Common myeloid progenitor, CD34-positive (primary cell): ENCODE results near the gene STRIP2.

Source experiments
- CTCF ChIA-PET: fragments of 350-600 bp; sonication (Branson Sonifier 250); formaldehyde crosslinking; loops from one replicate; lab custom pipeline; 2021; ENCODE audit warnings: antibody characterized with exemption; lab: Charles Lee
- POLR2A ChIA-PET: fragments of 350-600 bp; sonication (Branson Sonifier 250); formaldehyde crosslinking; loops from one replicate; lab custom pipeline; 2021; ENCODE audit warnings: antibody characterized with exemption; lab: Charles Lee
- DNase-seq, 3 donors: peaks; one replicate each; pipeline versions ENCODE4 v3.0.0 to v3.0.0-alpha.2; 2013
- H3K27ac ChIP-seq, 2 experiments: 1 replicate in 1 of 2; 2 replicates in 1 of 2; pipeline ENCODE4 v1.7.0; 2013; ENCODE audit warnings: inconsistent platforms in 2 of 2, low read length in 2 of 2, mild to moderate bottlenecking in 2 of 2, low read depth in 1 of 2, moderate library complexity in 1 of 2; ENCODE audit not compliant: severe bottlenecking in 2 of 2, insufficient read depth in 1 of 2, poor library complexity in 1 of 2
- H3K27me3 ChIP-seq, 5 experiments: replicated peaks in 2 of 5; 1 replicate in 3 of 5; 2 replicates in 2 of 5; pipeline versions ENCODE4 v1.6.1 to v1.7.0; 2013; ENCODE audit warnings: low read length in 4 of 5, mild to moderate bottlenecking in 2 of 5, moderate library complexity in 2 of 5, inconsistent platforms in 1 of 5; ENCODE audit not compliant: insufficient read depth in 5 of 5, control insufficient read depth in 4 of 5
- H3K36me3 ChIP-seq, 4 experiments: 1 replicate in 2 of 4; 2 replicates in 2 of 4; pipeline versions ENCODE4 v1.6.1 to v1.7.0; 2013; ENCODE audit warnings: low read length in 3 of 4, control low read depth in 1 of 4, mild to moderate bottlenecking in 1 of 4; ENCODE audit not compliant: control insufficient read depth in 4 of 4, insufficient read depth in 4 of 4
- H3K4me1 ChIP-seq, 4 experiments: 1 replicate in 3 of 4; 2 replicates in 1 of 4; pipeline versions ENCODE4 v1.6.1 to v1.7.1; 2013; ENCODE audit warnings: low read length in 3 of 4, mild to moderate bottlenecking in 3 of 4, control low read depth in 1 of 4, inconsistent platforms in 1 of 4, moderate library complexity in 1 of 4; ENCODE audit not compliant: control insufficient read depth in 4 of 4, insufficient read depth in 4 of 4; ENCODE audit errors: control extremely low read depth in 1 of 4
- H3K4me3 ChIP-seq, 7 experiments: 1 replicate in 4 of 7; 2 replicates in 3 of 7; pipeline versions ENCODE4 v1.5.1 to v1.7.0; 2013; ENCODE audit warnings: mild to moderate bottlenecking in 7 of 7, low read length in 6 of 7, moderate library complexity in 6 of 7, inconsistent platforms in 2 of 7, low read depth in 2 of 7, control low read depth in 1 of 7; ENCODE audit not compliant: insufficient read depth in 4 of 7, control insufficient read depth in 1 of 7; ENCODE audit errors: extremely low read depth in 1 of 7
- H3K9me3 ChIP-seq, 5 experiments: 1 replicate in 4 of 5; 2 replicates in 1 of 5; pipeline versions ENCODE4 v1.6.1 to v1.7.1; 2013; ENCODE audit warnings: low read length in 4 of 5, mild to moderate bottlenecking in 2 of 5, inconsistent platforms in 1 of 5, low read depth in 1 of 5, moderate library complexity in 1 of 5; ENCODE audit not compliant: control insufficient read depth in 4 of 5, insufficient read depth in 2 of 5; ENCODE audit errors: control extremely low read depth in 1 of 5
- WGBS: methylation state at CpG from one replicate; pipeline ENCODE4 v1.1.5; 2013; ENCODE audit not compliant: insufficient coverage; 5-methylcytosine and 5-hydroxymethylcytosine counted together

STRIP2 gene

GRCh38 chr7:129389829-129390228 is 44.4 kb upstream of the STRIP2 start:
- Histone ChIP-seq H3K4me1 (no peaks in the 10 kb centered on the region), H3K4me3 (no peak overlapping the region), H3K9me3 (no peaks in the 10 kb centered on the region), H3K27ac (no peak overlapping the region), H3K36me3 (peaks cover 0 to 8% (median 3%) of the 10 kb centered on the region in 4 experiments), H3K27me3 (no peaks in the 10 kb centered on the region)
- DNase-seq: no peak
- POLR2A ChIA-PET: no interaction called here
- CTCF ChIA-PET: interaction anchor here (0.8 to 4.4 kb wide), 8 partner anchors 9 to 82 kb away, joined by 3 to 35 read pairs (median 6); no protein-coding TSS in a partner anchor
- no CpG with 5 or more reads among the region's 1 CpG for WGBS

DNA sequence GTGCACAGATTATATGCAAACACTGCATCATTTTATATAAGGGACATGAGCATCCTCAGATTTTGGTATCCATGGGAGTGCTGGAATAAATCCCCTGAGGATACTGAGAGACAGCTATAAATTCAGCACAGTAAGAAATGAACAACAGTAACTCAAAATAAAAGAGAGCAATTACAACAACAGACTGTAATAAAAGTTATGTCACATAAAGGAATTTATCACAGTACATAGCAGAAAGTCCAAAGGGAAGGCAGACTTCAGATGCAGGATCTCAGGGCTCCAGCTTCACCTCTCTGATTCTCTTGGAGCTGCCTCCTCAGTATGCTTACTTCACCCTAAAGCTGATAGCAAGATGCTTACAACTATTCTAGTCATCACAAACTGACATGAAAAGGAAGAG is 43.9 kb upstream of the STRIP2 start:
- Histone ChIP-seq H3K4me1 (peaks cover 0 to 3% (median 0%) of the 10 kb centered on the region in 4 experiments), H3K9me3 (no peaks in the 10 kb centered on the region), H3K36me3 (peaks cover 2 to 8% (median 3%) of the 10 kb centered on the region in 4 experiments), H3K4me3 (no peak overlapping the region), H3K27ac (no peak overlapping the region), H3K27me3 (no peaks in the 10 kb centered on the region)
- no peak for DNase-seq
- CTCF ChIA-PET: interaction anchor here (1.1 to 4.4 kb wide), 6 partner anchors 10 to 81 kb away, joined by 3 to 28 read pairs (median 6); no protein-coding TSS in a partner anchor
- POLR2A ChIA-PET: no interaction called here

GRCh38 chr7:129391546-129392171 is 42.6 kb upstream of the STRIP2 start:
- peaks cover 2 to 8% (median 4%) of the 10 kb centered on the region in 4 experiments for H3K36me3 ChIP-seq
- CTCF ChIA-PET: interaction anchor here (1.2 to 2.9 kb wide), 3 partner anchors 9 to 80 kb away, joined by 3 to 10 read pairs (median 3); no protein-coding TSS in a partner anchor

DNA sequence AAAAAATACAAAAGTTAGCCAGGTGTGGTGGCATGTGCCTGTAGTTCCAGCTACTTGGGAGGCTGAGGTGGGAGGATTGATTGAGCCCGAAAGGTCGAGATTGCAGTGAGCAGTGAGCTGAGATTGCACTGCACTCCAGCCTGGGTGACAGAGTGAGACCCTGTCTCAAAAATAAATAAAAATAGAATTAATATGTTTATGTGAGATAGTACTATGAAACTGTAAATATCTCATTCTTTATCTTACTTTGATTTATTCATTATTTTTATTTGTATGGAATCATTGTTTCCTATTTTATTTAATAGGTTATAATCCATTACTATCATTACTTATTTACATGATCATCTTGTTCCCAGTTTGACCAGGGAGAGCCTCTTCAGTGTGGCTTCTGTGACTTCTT is 41.0 kb upstream of the STRIP2 start:
- no peak for DNase-seq
- Histone ChIP-seq H3K36me3 (peaks cover 2 to 10% (median 4%) of the 10 kb centered on the region in 4 experiments), H3K4me3 (no peak overlapping the region), H3K27me3 (no peaks in the 10 kb centered on the region), H3K27ac (no peak overlapping the region), H3K4me1 (peaks cover 0 to 4% (median 0%) of the 10 kb centered on the region in 4 experiments), H3K9me3 (no peaks in the 10 kb centered on the region)
- ChIA-PET POLR2A (no interaction called here), CTCF (interaction anchor here (2.9 kb wide), 1 partner anchor 26 kb away, joined by 10 read pairs; no protein-coding TSS in a partner anchor)
- WGBS: 85% methylated on average over 2 of the region's 2 CpGs

More at GRCh38 chr7:129391546-129392171, 42.6 kb upstream of the STRIP2 start:
- POLR2A ChIA-PET: no interaction called here
- 100% methylated on average over 1 of the region's 2 CpGs for WGBS
- Histone ChIP-seq H3K27me3 (no peaks in the 10 kb centered on the region), H3K4me1 (peaks cover 0 to 4% (median 0%) of the 10 kb centered on the region in 4 experiments), H3K4me3 (no peak overlapping the region), H3K9me3 (no peaks in the 10 kb centered on the region), H3K27ac (no peak overlapping the region)
- no peak for DNase-seq

DNA sequence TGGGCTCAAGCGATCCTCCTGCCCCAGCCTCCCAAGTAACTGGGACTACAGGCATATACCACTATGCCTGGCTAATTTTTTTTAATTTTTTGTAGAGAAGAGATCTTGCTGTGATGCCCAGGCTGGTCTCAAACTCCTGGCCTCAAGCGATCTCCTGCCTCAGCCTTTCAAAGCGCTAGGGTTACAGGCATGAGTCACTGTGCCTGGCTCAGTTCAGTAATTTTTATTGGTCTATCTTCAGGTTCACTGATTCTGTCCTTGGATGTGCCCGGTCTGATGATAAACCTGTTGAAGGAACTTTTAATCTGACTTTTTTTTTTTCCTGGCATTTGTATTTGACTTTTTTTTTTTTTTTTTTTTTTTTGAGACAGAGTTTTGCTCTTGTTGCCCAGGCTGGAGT is 40.1 kb upstream of the STRIP2 start:
- H3K4me3 ChIP-seq: no peak overlapping the region
- DNase-seq: no peak
- H3K27me3 ChIP-seq: no peaks in the 10 kb centered on the region
- no peak overlapping the region for H3K27ac ChIP-seq
- peaks cover 0 to 10% (median 4%) of the 10 kb centered on the region in 4 experiments for H3K36me3 ChIP-seq
- ChIA-PET POLR2A (no interaction called here), CTCF (interaction anchor here (2.9 kb wide), 1 partner anchor 26 kb away, joined by 10 read pairs; no protein-coding TSS in a partner anchor)
- 90% methylated on average over 2 of the region's 4 CpGs for WGBS
- no peaks in the 10 kb centered on the region for H3K9me3 ChIP-seq
- H3K4me1 ChIP-seq: peaks cover 0 to 4% (median 0%) of the 10 kb centered on the region in 4 experiments

DNA sequence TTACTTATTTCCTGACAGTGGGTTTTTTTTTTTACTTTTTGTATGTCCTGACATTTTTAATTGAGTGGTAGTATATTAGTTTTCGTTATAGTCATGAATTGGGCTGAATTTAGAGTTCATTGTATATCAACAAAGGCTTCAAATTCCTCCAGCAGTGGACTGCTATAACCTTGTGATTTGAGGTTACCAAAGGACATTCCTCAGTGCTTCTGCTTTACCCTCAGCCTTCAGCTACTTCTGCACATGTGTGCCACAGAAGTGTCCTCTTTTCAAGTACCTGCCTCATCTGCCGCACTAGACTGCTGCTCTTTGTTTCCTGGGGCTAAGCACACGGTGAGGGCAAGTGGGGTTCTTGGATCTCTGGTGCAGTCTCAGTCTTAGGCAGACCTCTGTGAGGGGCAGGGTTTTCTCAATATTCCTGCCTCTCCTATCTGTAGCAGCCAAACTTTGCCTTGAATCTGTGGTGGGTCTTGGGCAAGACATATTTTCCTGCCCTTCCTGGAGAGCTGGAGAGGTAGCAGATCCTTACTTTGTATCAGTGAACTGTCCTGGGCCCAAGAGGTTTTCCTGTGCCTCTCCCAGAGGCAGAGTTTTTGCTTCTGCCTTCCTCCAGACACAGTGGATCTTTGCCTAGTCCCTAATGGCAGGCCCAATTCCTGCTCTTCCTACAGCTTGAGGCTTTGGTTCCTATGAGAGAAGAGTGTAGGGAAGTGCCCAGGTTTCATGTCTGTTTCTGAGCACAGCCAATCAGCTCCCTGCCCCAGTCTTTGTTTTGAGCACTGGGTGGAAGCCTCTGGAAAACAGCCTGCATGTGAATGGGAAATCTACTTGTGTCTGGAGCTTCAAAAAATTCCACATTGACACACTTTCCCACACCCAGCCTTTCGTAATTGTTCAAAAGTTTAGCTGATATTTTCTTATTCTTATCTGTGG is 39.0 kb upstream of the STRIP2 start:
- 100% methylated on average over 3 of the region's 4 CpGs for WGBS
- Histone ChIP-seq H3K4me1 (peaks cover 0 to 7% (median 0%) of the 10 kb centered on the region in 4 experiments), H3K9me3 (no peaks in the 10 kb centered on the region), H3K36me3 (peaks cover 0 to 9% (median 5%) of the 10 kb centered on the region in 4 experiments), H3K27ac (no peak overlapping the region), H3K4me3 (no peak overlapping the region), H3K27me3 (no peaks in the 10 kb centered on the region)
- DNase-seq: no peak
- CTCF ChIA-PET: interaction anchor here (0.7 to 1.6 kb wide), 4 partner anchors 15 to 70 kb away, joined by 3 read pairs; no protein-coding TSS in a partner anchor
- POLR2A ChIA-PET: no interaction called here
